GM06990 (cell line): Measurements from ENCODE around the gene SIL1.

ENCODE experiments used
- DNase-seq: peaks from one replicate; pipeline ENCODE4 v3.0.0-alpha.2; 2011; ENCODE audit not compliant: insufficient read length; ENCODE audit errors: extremely low read depth
- H3K27me3 ChIP-seq: replicated peaks from 2 replicates; pipeline ENCODE4 v1.6.0; 2011; ENCODE audit warnings: low read length; ENCODE audit not compliant: control insufficient read depth, insufficient read depth
- H3K36me3 ChIP-seq: 2 replicates; pipeline ENCODE4 v1.5.1; 2011; ENCODE audit warnings: low read length; ENCODE audit not compliant: control insufficient read depth, insufficient read depth
- H3K4me3 ChIP-seq: replicated peaks from 2 replicates; pipeline ENCODE4 v1.5.1; 2011; ENCODE audit warnings: low read depth, mild to moderate bottlenecking, control low read depth, low read length
- TF ChIP-seq, protein P1 (sequence below): IDR thresholded peaks from 2 replicates; pipeline ENCODE4 v1.5.1; 2011; ENCODE audit warnings: low read length, control low read depth, mild to moderate bottlenecking, inconsistent platforms; ENCODE audit not compliant: insufficient read depth, poor library complexity, severe bottlenecking

SIL1 gene

DNA sequence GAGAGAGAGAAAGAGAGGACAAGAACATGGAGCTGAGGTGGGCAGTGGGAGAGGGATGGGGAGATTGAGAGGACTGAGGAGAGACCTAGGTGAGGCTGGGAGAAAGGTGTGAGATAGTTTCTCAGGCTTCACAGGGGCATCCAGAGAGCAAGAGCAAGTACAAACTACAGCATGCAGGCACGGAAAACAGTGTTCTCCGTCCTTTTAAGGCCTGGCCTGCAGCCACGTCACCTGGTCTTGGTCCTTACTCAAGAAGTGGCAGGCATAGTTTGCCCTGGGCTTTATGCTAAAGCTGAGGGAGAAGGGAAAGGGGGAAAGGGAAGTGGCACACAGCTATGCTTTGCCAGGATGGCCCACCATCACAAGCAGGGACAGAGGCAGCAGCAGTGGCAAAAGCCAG lies 65.7 kb downstream of the SIL1 start:
- Histone ChIP-seq H3K4me3 (no peak overlapping the region), H3K36me3 (peaks cover 2% of the 10 kb centered on the region; the same call in 1 of the 2 replicates), H3K27me3 (no peaks in the 10 kb centered on the region)
- no peak for DNase-seq
- TF ChIP-seq, protein P1, sequence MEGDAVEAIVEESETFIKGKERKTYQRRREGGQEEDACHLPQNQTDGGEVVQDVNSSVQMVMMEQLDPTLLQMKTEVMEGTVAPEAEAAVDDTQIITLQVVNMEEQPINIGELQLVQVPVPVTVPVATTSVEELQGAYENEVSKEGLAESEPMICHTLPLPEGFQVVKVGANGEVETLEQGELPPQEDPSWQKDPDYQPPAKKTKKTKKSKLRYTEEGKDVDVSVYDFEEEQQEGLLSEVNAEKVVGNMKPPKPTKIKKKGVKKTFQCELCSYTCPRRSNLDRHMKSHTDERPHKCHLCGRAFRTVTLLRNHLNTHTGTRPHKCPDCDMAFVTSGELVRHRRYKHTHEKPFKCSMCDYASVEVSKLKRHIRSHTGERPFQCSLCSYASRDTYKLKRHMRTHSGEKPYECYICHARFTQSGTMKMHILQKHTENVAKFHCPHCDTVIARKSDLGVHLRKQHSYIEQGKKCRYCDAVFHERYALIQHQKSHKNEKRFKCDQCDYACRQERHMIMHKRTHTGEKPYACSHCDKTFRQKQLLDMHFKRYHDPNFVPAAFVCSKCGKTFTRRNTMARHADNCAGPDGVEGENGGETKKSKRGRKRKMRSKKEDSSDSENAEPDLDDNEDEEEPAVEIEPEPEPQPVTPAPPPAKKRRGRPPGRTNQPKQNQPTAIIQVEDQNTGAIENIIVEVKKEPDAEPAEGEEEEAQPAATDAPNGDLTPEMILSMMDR: no peak

- Histone ChIP-seq H3K36me3 (peaks cover 2% of the 10 kb centered on the region; the same call in 1 of the 2 replicates), H3K4me3 (no peak overlapping the region), H3K27me3 (no peaks in the 10 kb centered on the region)
- no peak for DNase-seq
- TF ChIP-seq, protein P1: no peak
Observed at GRCh38 chr5:139131921-139132432, 66.2 kb downstream of the SIL1 start.

- TF ChIP-seq, protein P1: no peak
- no peak overlapping the region for H3K4me3 ChIP-seq
- peaks cover 2% of the 10 kb centered on the region; the same call in 1 of the 2 replicates for H3K36me3 ChIP-seq
- no peaks in the 10 kb centered on the region for H3K27me3 ChIP-seq
- DNase-seq: no peak
Observed at GRCh38 chr5:139131465-139131864, 66.7 kb downstream of the SIL1 start.

- DNase-seq: no peak
- TF ChIP-seq, protein P1: no peak
- peaks cover 2% of the 10 kb centered on the region; the same call in 1 of the 2 replicates for H3K36me3 ChIP-seq
- no peak overlapping the region for H3K4me3 ChIP-seq
- H3K27me3 ChIP-seq: no peaks in the 10 kb centered on the region
Observed at GRCh38 chr5:139131062-139131461, 67.1 kb downstream of the SIL1 start.

- DNase-seq: no peak
- TF ChIP-seq, protein P1: no peak
- peaks cover 3% of the 10 kb centered on the region for H3K36me3 ChIP-seq
- H3K27me3 ChIP-seq: no peaks in the 10 kb centered on the region
- no peak overlapping the region for H3K4me3 ChIP-seq
Observed at GRCh38 chr5:139130214-139130613, 68.0 kb downstream of the SIL1 start.

- no peak for DNase-seq
- peaks cover 6% of the 10 kb centered on the region for H3K36me3 ChIP-seq
- H3K27me3 ChIP-seq: no peaks in the 10 kb centered on the region
- TF ChIP-seq, protein P1: no peak
- H3K4me3 ChIP-seq: no peak overlapping the region
Observed at GRCh38 chr5:139126711-139127111, 71.5 kb downstream of the SIL1 start.
